ENCODE measurements around the gene TAPT1. TPM values are rescaled to one million over a fixed set of nuclear protein-coding genes. Genes with fewer than 3 reads are reported as not detected.

Gene TAPT1
- total RNA-seq, 1 donor, result 21.1 TPM

DNA sequence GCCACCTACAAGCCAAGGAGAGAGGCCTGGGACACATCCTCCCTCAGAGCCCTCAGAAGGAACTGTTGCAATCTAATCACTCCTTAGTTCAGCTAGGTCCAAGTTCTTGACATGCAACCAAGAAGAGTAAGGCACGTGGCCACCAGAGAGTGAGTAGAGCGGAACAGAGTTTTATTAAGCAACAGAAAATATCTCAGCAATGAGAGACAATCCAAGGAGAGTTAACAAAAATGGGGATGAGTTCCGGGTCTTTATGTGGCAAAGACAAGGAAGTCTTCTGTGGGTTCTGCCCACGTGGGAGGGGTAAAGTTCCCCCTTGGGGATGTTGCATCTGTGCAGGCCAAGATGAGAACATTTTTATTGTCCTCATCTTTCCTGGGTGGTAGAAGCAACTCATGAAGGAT, 104.0 kb downstream of the TAPT1 start:
- DNase-seq (ENCODE audit: low read depth), result no peak
- TF ChIP-seq, protein P1, sequence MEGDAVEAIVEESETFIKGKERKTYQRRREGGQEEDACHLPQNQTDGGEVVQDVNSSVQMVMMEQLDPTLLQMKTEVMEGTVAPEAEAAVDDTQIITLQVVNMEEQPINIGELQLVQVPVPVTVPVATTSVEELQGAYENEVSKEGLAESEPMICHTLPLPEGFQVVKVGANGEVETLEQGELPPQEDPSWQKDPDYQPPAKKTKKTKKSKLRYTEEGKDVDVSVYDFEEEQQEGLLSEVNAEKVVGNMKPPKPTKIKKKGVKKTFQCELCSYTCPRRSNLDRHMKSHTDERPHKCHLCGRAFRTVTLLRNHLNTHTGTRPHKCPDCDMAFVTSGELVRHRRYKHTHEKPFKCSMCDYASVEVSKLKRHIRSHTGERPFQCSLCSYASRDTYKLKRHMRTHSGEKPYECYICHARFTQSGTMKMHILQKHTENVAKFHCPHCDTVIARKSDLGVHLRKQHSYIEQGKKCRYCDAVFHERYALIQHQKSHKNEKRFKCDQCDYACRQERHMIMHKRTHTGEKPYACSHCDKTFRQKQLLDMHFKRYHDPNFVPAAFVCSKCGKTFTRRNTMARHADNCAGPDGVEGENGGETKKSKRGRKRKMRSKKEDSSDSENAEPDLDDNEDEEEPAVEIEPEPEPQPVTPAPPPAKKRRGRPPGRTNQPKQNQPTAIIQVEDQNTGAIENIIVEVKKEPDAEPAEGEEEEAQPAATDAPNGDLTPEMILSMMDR (IDR thresholded peaks at IDR 0.05; ENCODE audit: insufficient read depth, low read length), result no peak
- H3K4me3 ChIP-seq (ENCODE audit: low read depth, low read length), result no peak overlapping the region

DNA sequence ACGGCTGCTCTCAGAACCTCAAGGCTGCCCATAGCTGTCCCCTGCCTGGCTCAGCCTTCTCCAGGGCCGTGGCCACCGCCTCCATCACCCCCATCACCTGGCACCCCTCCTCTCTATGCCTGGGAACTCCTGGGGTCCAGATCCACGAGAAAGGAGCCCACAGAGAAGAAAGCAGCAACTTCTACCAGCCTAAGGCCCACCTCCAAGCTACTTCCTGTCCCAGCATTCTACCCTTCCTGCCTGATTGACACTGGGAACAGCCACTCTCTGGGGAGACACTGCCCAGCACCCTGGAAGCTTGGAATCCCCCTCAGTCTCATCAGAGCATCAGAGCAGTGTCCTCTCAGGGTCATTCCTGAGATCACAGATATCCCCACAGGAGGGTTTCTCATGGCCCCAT, 105.6 kb downstream of the TAPT1 start:
- DNase-seq (ENCODE audit: low read depth), result no peak
- H3K4me3 ChIP-seq (ENCODE audit: low read depth, low read length), result no peak overlapping the region
- TF ChIP-seq, protein P1 (IDR thresholded peaks at IDR 0.05; ENCODE audit: insufficient read depth, low read length), result no peak

DNA sequence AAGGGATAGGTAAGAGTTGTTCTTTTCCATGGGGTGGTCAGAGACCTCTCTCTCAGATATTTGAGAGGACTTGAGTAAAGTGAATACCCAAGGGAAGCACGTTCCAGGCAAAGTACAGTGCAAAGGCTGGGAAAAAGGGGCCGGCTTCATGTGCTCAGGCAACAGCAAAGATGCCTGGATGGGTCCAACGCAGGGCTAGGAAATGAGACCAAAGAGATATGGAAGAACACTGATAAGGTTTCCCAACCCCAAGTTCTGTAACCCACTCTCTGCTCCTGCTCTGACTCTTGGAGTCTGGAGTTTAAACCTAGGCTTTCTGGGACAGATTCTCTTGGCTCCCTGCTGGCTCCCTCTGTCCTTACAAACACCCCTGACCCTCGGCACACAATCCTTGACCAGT, 106.3 kb downstream of the TAPT1 start:
- TF ChIP-seq, protein P1 (IDR thresholded peaks at IDR 0.05; ENCODE audit: insufficient read depth, low read length), result no peak
- DNase-seq (ENCODE audit: low read depth), result no peak

DNA sequence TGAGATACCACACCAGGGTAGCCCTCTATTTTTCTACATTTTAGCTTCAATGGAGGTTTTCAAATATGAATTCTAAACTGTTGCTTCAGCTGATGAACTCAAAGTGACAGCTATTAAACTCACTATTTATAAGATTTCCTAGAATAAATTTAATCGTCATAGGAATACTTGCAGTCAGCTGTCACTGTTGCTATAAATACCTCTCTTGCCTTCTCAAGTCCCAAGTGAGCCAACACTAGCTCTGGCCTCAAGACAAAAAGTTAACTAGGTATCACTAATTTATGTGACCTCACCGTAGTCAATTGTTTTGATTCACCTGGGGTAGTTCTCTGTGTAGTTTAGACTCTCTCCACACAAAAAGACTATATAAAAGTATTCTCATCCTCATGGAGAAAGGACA, 108.2 kb downstream of the TAPT1 start:
- TF ChIP-seq, protein P1 (IDR thresholded peaks at IDR 0.05; ENCODE audit: insufficient read depth, low read length), result no peak
- no peak for DNase-seq (ENCODE audit: low read depth)
- H3K4me3 ChIP-seq (ENCODE audit: low read depth, low read length), result no peak overlapping the region

More for the DNA sequence above, 106.3 kb downstream of the TAPT1 start:
- H3K4me3 ChIP-seq (ENCODE audit: low read depth, low read length), result no peak overlapping the region

DNA sequence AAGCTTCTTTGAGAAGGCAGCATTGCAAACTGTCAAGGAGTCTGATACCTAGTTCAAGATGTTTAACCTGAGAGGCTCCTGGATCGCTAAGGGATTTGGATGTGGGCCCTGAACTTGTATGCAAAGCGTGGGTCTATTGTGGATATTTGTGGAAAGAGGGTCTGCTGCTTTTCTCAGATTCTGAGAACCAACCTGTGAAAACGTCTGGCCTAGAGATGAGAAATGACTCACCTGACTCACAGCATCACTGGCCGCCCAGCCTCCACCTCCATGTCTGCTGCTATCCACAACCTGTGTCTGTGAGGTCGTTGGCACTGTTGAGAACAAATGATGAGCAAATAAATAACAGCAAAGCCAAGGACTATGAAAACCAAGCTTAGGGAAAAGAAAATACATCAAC, 109.1 kb downstream of the TAPT1 start:
- TF ChIP-seq, protein P1 (IDR thresholded peaks at IDR 0.05; ENCODE audit: insufficient read depth, low read length), result no peak
- no peak overlapping the region for H3K4me3 ChIP-seq (ENCODE audit: low read depth, low read length)
- no peak for DNase-seq (ENCODE audit: low read depth)

DNA sequence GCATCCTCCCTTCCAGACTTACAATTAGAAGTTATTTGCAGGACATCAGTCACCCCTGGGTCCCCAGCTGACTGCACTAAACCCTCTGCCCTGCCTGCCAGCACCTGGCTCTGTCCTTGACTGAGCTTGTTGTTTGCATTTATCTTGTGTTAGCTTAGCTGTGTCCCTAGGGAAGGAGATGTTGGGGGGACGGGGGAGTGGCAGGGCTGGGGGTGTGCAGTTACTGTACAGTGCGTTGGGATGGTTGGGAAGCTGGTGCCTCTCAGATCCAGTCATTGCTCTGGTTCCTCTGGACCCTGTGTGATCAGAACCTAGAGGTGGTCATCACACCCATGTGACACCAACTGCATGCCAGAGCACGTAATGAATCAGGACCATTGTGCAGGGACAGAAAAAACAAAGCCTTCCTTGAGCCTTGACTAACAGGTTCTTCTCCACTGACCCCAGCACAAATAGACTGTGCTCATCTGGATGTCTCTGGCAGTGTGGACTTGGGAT, 109.7 kb downstream of the TAPT1 start:
- H3K4me3 ChIP-seq (ENCODE audit: low read depth, low read length), result no peak overlapping the region
- TF ChIP-seq, protein P1 (IDR thresholded peaks at IDR 0.05; ENCODE audit: insufficient read depth, low read length), result no peak
- no peak for DNase-seq (ENCODE audit: low read depth)

DNA sequence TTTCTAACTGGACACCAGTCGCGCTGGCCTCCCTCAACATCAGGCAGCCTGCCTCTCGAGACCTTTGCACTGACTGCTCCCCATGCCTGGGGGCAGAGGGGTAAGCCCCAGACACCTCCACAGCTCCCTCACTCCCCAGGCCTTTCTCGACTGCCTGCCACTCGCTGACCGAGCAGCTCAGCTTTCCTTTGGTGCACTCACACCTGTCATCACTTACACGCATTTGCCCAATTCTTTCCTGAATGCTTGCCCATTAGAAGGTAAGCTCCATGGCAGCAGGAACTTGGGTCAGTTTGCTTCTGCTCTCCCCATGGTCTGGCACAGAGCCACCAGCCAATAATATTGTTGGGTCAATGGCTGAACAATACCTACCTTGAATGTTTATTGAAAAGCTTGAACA, 110.3 kb downstream of the TAPT1 start:
- TF ChIP-seq, protein P1 (IDR thresholded peaks at IDR 0.05; ENCODE audit: insufficient read depth, low read length), result no peak
- H3K4me3 ChIP-seq (ENCODE audit: low read depth, low read length), result no peak overlapping the region
- no peak for DNase-seq (ENCODE audit: low read depth)
